Liver (tissue), 3 donors: ENCODE results near the gene AMZ1.

Source experiments
- ATF3 ChIP-seq: IDR thresholded peaks from 2 replicates; pipeline ENCODE4 v1.6.1; 2016; ENCODE audit warnings: antibody characterized with exemption
- CTCF ChIP-seq: fragments of 150-350 bp; IDR thresholded peaks from 2 replicates; pipeline ENCODE4 v1.5.1; 2017; ENCODE audit warnings: improper control_type of control experiment, low read depth, low read length; ENCODE audit not compliant: missing input control
- YY1 ChIP-seq: IDR thresholded peaks from 2 replicates; pipeline ENCODE4 v1.6.1; 2016; ENCODE audit warnings: antibody characterized with exemption, mild to moderate bottlenecking
- donor health status: healthy.
- donor health status: healthy.

GRCh38 chr7:2651336-2651735 is 36.7 kb upstream of the AMZ1 start:
- no peak for TF ChIP-seq CTCF
- no peak for TF ChIP-seq ATF3
- no peak for TF ChIP-seq YY1
